ENCODE data around the gene RTF1.
A peak's percentile ranks its signal among the peaks of the same experiment; 100 is the strongest.
"Not testable (repeated sequence)": the region's sequence is repeated elsewhere in the genome, so short reads cannot be mapped to it uniquely, and the experiment has no call there.

Gene RTF1

DNA sequence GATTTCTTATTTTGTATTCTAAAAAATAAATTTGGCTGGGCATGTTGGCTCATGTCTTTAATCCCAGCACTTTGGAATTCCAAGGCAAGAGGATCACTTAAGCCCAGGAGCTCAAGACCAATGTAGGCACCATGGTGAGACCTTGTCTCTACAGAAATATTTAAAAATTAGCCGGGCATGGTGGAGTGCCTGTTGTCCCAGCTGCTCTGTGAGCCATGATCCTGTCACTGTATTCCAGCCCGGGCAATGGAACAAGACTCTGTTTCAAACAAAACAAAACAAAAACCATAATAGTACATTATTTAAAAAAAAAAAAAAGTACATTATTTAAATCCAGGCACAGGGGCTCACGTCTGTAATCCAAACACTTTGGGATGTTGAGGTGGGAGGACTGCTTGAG, 5.5 kb upstream of the RTF1 start:
- Histone ChIP-seq H3K36me3 (ENCODE audit: control insufficient read depth, low read depth, low read length) (no peaks in the 10 kb centered on the region), H3K4me3 (ENCODE audit: low read length) (no peak overlapping the region), H3K27me3 (ENCODE audit: control insufficient read depth, insufficient read depth, low read length) (no peaks in the 10 kb centered on the region), H3K9ac (ENCODE audit: low read length) (no peak overlapping the region), H3K27ac (ENCODE audit: low read length) (no peak overlapping the region), H3K4me1 (ENCODE audit: control insufficient read depth, low read depth, low read length) (no peaks in the 10 kb centered on the region), H3K9me3 (ENCODE audit: control insufficient read depth, low read depth, low read length) (no peaks in the 10 kb centered on the region)

DNA sequence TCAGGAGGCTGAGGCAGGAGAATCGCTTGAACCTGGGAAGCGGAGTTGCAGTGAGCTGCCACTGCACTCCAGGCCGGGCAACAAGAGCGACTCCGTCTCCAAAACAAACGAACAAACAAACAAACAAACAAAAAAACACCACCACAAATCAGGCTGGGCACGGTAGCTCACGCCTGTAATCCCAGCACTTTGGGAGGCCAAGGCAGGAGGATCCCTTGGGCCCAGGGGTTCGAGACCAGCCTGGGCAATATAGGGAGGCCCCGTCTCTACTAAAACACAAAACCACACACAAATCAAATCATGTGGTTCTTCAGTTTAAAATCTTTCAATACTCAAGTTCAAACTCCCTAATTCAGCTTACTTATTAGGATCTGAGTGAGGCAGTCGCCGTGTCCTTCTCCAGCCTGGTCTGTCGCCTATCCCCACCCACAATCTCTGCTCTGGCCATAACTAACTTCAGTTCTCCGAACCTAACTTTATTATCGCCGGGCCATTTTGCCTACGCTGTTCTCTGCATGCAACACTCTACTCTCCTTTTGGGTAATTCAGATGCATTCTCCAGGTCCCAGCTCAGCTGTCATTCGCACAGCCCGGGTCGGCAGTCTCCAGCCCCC, 660 bp upstream of the RTF1 start:
- no peaks in the 10 kb centered on the region for H3K27me3 ChIP-seq (ENCODE audit: control insufficient read depth, insufficient read depth, low read length)
- H3K36me3 ChIP-seq (ENCODE audit: control insufficient read depth, low read depth, low read length), result no peaks in the 10 kb centered on the region
- H3K9me3 ChIP-seq (ENCODE audit: control insufficient read depth, low read depth, low read length), result no peaks in the 10 kb centered on the region
- H3K4me3 ChIP-seq (ENCODE audit: low read length), result peak overlapping the region; percentile 93
- peaks cover 5% of the 10 kb centered on the region for H3K4me1 ChIP-seq (ENCODE audit: control insufficient read depth, low read depth, low read length)
- peak overlapping the region; percentile 78 for H3K9ac ChIP-seq (ENCODE audit: low read length)
- H3K27ac ChIP-seq (ENCODE audit: low read length), result no peak overlapping the region

DNA sequence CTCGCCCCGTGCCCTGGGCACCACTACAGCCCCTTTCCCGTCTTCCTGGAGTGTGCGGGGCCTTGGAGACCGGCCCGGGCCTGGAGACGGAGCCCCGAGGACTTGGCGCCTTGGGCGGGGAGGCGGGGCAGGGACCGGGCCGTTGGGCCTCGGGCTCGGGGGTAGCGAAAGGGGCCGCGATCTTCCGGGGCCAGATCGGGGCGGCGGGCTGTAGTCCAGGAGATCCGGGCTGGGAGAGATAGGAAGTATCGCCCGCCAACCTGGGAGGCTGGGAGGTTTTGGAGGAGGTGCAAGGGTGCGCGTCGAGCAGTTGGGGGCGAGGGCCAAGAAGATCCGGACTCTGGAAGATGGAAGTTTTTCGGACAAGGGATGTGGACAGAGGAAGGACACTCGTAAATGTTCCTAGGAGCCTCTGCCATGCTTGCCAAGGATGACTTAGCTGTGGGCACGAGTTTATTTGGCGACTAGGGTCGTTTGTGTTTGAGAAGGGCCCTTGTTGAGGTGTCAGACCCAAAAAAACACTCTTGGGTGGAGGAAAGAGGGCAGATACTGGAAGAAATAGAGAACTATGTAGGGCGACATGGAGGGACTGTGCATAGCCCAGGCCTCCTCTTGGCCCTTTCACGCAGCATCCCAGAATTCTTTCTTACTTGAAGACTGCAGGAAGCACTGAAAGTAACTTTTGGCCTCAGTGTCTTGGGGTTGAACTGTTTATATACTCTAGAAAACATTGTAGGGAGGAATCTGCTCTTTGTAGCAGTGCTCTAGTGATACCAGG, 712 bp downstream of the RTF1 start:
- Histone ChIP-seq H3K9ac (ENCODE audit: low read length) (peak overlapping the region; percentile 85), H3K27ac (ENCODE audit: low read length) (no peak overlapping the region), H3K27me3 (ENCODE audit: control insufficient read depth, insufficient read depth, low read length) (no peaks in the 10 kb centered on the region), H3K9me3 (ENCODE audit: control insufficient read depth, low read depth, low read length) (no peaks in the 10 kb centered on the region), H3K36me3 (ENCODE audit: control insufficient read depth, low read depth, low read length) (no peaks in the 10 kb centered on the region), H3K4me1 (ENCODE audit: control insufficient read depth, low read depth, low read length) (peaks cover 5% of the 10 kb centered on the region), H3K4me3 (ENCODE audit: low read length) (peak overlapping the region; percentile 93)

DNA sequence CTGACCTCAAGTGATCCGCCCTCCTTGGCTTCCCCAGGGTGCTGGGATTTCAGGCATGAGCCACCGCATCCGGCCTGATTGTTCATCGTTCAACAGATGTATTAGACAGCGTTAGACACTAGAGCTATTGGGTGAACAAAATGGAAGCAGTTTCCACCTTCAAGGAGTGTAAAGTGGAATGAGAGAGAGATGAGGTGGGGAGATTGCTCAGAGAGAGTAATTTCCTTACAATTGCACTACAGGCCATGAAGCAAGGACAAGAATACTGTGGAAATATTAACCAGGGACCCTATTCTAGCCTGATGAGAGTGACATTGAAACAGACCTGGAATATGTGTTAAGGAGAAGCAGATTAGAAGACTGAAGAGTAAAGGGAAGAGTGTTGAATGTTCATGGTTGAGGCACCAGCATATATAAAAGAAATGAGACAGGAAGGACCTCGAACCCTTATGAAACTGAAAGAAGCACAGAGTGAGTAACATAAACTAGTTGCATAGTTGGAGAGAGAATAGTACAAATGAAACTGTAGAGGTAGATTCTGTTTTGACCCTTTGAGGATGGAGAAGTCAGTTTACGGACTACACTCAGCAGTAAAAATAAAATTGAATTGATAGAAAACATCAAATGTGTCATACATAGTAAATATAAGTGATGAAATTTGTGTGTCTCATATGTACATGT, 7.2 kb downstream of the RTF1 start:
- Histone ChIP-seq H3K27me3 (ENCODE audit: control insufficient read depth, insufficient read depth, low read length) (no peaks in the 10 kb centered on the region), H3K4me1 (ENCODE audit: control insufficient read depth, low read depth, low read length) (no peaks in the 10 kb centered on the region), H3K9me3 (ENCODE audit: control insufficient read depth, low read depth, low read length) (no peaks in the 10 kb centered on the region), H3K9ac (ENCODE audit: low read length) (no peak overlapping the region), H3K4me3 (ENCODE audit: low read length) (no peak overlapping the region), H3K27ac (ENCODE audit: low read length) (no peak overlapping the region), H3K36me3 (ENCODE audit: control insufficient read depth, low read depth, low read length) (no peaks in the 10 kb centered on the region)

DNA sequence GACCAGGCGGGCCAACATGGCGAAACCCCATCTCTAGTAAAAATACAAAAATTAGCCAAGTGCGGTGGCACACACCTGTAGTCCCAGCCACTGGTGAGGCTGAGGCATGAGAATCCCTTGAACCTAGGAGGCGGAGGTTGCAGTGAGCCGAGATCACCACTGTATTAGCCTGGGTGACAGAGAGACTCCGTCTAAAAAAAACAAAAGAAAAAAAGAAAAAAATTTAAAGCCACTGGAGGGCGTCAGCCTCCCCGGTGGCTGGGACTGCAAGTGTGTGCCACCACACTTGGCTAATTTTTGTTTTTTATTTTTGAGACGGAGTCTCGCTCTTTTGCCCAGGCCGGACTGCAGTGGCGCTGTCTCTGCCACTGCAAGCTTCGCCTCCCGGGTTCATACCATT, 7.9 kb downstream of the RTF1 start:
- H3K4me3 ChIP-seq (ENCODE audit: low read length), result no peak overlapping the region
- no peak overlapping the region for H3K9ac ChIP-seq (ENCODE audit: low read length)
- H3K27me3 ChIP-seq (ENCODE audit: control insufficient read depth, insufficient read depth, low read length), result no peaks in the 10 kb centered on the region
- H3K4me1 ChIP-seq (ENCODE audit: control insufficient read depth, low read depth, low read length), result no peaks in the 10 kb centered on the region
- H3K36me3 ChIP-seq (ENCODE audit: control insufficient read depth, low read depth, low read length), result no peaks in the 10 kb centered on the region
- H3K9me3 ChIP-seq (ENCODE audit: control insufficient read depth, low read depth, low read length), result no peaks in the 10 kb centered on the region
- H3K27ac ChIP-seq (ENCODE audit: low read length), result no peak overlapping the region

DNA sequence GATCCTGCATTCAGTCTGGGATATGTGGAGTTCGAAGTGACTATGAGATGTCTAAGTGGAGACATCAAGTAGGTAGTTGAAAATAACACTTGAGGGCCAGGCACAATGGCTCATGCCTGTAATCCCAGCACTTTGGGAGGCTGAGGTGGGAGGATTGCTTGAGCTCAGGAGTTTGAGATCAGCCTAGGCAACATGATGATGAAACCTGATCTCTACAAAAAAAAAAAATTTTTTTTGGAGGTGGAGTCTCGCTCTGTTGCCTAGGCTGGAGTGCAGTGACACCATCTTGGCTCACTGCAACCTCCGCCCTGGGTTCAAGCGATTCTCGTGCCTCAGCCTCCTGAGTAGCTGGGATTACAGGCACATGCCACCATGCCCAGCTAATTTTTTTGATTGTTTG, 9.0 kb downstream of the RTF1 start:
- H3K27ac ChIP-seq (ENCODE audit: low read length); H3K4me3 ChIP-seq (ENCODE audit: low read length); H3K36me3 ChIP-seq (ENCODE audit: control insufficient read depth, low read depth, low read length); H3K9me3 ChIP-seq (ENCODE audit: control insufficient read depth, low read depth, low read length); H3K9ac ChIP-seq (ENCODE audit: low read length); H3K27me3 ChIP-seq (ENCODE audit: control insufficient read depth, insufficient read depth, low read length); H3K4me1 ChIP-seq (ENCODE audit: control insufficient read depth, low read depth, low read length): not testable (repeated sequence)

DNA sequence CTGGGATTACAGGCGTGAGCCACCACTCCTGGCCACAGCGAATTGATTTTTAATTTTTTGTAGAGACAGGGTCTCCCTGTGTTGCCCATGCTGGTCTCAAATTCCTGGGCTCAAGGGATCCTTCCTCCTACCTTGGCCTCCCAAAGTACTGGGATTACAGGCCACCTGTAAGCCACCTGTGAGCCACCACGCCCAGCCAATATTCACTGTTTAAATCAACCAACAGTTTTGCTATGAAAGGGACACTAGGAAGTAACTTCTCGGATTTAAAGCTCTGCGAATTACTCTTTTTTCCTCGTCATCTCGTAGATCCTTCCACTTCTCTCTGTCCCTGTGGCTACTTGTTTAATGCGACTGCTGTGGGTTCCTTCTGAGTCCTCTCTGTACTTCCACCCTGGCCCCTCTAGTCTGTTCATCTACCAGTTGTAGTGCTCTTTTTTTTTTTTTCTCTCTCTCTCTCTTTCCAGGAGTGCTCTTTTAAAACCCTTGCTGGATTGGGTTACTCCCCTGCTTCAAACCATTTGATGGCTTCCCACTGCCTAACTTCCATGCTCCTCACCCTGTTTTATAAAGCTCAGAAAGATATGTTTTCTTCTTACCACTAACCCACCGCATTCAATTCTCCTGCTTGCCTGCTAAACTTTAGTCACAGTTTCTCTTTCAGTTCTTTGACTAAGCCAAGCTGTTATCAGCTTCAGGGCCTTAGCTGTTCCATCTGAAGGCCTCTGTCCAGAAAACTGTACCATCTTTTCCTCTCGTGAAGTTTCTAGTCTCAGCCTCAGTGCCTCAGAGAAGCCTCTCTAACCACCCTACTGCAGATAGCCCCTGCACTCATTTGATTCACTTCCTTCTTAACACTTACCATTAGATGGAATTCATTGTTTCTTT, 12.4 kb downstream of the RTF1 start:
- Histone ChIP-seq H3K27ac (ENCODE audit: low read length) (no peak overlapping the region), H3K36me3 (ENCODE audit: control insufficient read depth, low read depth, low read length) (no peaks in the 10 kb centered on the region), H3K9ac (ENCODE audit: low read length) (no peak overlapping the region), H3K4me3 (ENCODE audit: low read length) (no peak overlapping the region), H3K27me3 (ENCODE audit: control insufficient read depth, insufficient read depth, low read length) (no peaks in the 10 kb centered on the region), H3K4me1 (ENCODE audit: control insufficient read depth, low read depth, low read length) (no peaks in the 10 kb centered on the region), H3K9me3 (ENCODE audit: control insufficient read depth, low read depth, low read length) (no peaks in the 10 kb centered on the region)

DNA sequence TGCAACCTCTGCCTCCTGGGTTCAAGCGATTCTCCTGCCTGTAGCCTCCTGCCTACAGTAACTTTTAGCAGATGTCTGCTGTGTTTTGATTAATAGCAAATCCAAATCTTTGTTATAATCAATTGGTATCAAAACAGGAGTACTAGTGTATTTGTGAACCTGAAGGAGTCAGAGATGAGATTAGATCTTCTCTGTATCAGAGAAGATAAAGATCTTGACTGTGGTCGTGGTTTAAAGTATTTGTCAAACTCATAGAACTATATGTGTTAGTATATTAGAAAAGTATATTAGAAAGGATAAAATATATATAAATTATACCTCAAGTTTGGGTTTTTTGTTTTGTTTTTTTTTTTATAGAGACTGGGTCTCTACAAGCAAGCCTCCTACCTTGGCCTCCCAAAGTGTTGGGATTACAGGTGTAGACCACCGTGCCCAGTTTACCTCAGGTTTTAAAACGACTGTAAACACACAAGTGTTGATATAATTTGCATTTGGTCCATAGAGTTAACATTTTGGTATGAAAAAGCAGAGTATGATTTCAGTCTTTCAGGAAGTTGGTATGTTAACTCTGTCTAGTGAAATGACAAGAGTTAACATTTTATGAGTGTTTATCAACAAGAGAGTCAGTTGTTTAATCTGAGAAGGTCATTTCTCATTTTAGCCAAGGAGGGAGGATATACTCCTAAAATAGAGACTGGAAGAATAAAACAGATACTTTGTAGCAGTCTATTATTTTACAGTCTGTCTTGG, 18.3 kb downstream of the RTF1 start:
- no peak overlapping the region for H3K4me3 ChIP-seq (ENCODE audit: low read length)
- H3K27ac ChIP-seq (ENCODE audit: low read length), result no peak overlapping the region
- H3K4me1 ChIP-seq (ENCODE audit: control insufficient read depth, low read depth, low read length), result no peaks in the 10 kb centered on the region
- no peaks in the 10 kb centered on the region for H3K27me3 ChIP-seq (ENCODE audit: control insufficient read depth, insufficient read depth, low read length)
- H3K36me3 ChIP-seq (ENCODE audit: control insufficient read depth, low read depth, low read length), result peaks cover 13% of the 10 kb centered on the region
- H3K9me3 ChIP-seq (ENCODE audit: control insufficient read depth, low read depth, low read length), result no peaks in the 10 kb centered on the region
- H3K9ac ChIP-seq (ENCODE audit: low read length), result no peak overlapping the region

DNA sequence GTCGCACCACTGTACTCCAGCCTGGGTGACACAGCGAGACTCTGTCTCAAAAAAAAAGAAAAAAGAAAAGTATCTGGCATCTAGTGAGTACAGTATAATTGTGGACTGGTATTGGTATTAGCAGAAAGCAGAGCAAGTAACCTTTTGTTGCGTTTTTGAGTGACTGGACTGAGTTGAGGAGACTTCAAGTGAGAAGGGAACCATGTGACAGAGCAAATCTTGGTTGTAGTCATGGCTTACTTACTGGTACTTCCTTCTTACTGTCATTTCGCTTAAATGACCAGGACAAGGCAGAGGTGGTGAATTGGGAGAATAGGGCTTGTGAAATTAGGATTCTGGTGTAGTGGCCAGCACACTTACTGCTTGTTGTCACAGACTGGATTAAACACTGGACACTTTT, 20.6 kb downstream of the RTF1 start:
- H3K9ac ChIP-seq (ENCODE audit: low read length), result no peak overlapping the region
- peaks cover 21% of the 10 kb centered on the region for H3K36me3 ChIP-seq (ENCODE audit: control insufficient read depth, low read depth, low read length)
- H3K9me3 ChIP-seq (ENCODE audit: control insufficient read depth, low read depth, low read length), result no peaks in the 10 kb centered on the region
- H3K4me3 ChIP-seq (ENCODE audit: low read length), result no peak overlapping the region
- H3K4me1 ChIP-seq (ENCODE audit: control insufficient read depth, low read depth, low read length), result no peaks in the 10 kb centered on the region
- H3K27me3 ChIP-seq (ENCODE audit: control insufficient read depth, insufficient read depth, low read length), result no peaks in the 10 kb centered on the region
- H3K27ac ChIP-seq (ENCODE audit: low read length), result no peak overlapping the region

DNA sequence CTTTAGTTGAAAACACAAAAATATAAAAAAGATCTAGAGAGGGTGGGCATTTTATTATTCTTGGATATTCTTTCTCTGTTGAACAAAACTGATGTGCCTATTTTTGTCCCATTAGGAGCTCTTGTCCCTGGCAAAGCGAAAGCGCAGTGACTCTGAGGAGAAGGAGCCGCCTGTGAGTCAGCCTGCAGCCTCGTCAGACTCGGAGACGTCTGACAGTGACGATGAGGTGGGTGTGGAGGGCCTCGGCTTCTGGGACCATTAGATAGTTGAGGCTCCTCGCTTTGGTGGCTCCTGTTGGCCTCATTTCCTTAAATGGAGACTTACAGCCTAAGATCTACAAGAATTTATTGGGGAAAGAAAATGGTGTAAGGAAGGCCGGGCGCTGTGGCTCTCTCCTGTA, 21.3 kb downstream of the RTF1 start:
- no peaks in the 10 kb centered on the region for H3K4me1 ChIP-seq (ENCODE audit: control insufficient read depth, low read depth, low read length)
- H3K27ac ChIP-seq (ENCODE audit: low read length), result no peak overlapping the region
- H3K9me3 ChIP-seq (ENCODE audit: control insufficient read depth, low read depth, low read length), result no peaks in the 10 kb centered on the region
- no peaks in the 10 kb centered on the region for H3K27me3 ChIP-seq (ENCODE audit: control insufficient read depth, insufficient read depth, low read length)
- no peak overlapping the region for H3K4me3 ChIP-seq (ENCODE audit: low read length)
- peaks cover 21% of the 10 kb centered on the region for H3K36me3 ChIP-seq (ENCODE audit: control insufficient read depth, low read depth, low read length)
- H3K9ac ChIP-seq (ENCODE audit: low read length), result no peak overlapping the region

DNA sequence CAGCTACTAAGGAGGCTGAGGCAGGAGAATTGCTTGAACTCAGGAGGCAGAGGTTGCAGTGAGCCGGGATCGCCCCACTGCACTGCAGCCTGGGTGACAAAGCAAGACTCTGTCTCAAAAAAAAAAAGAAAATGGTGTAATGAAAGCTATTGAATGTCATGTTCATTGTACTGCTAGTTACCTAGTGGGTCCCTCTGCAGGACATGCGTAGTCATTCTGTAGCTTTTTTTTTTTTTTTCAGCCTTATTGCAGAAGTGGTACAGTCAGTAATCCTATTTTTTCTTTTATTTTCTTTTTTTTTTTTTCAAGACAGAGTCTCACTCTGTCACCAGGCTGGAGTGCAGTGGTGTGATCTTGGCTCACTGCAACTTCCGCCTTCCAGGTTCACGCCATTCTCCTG, 21.9 kb downstream of the RTF1 start:
- not testable (repeated sequence) for H3K4me1 ChIP-seq (ENCODE audit: control insufficient read depth, low read depth, low read length); H3K27me3 ChIP-seq (ENCODE audit: control insufficient read depth, insufficient read depth, low read length); H3K9me3 ChIP-seq (ENCODE audit: control insufficient read depth, low read depth, low read length); H3K4me3 ChIP-seq (ENCODE audit: low read length); H3K27ac ChIP-seq (ENCODE audit: low read length); H3K9ac ChIP-seq (ENCODE audit: low read length)
- H3K36me3 ChIP-seq (ENCODE audit: control insufficient read depth, low read depth, low read length), result peaks cover 21% of the 10 kb centered on the region

Measured in iPS-18a (cell line).